CD4-positive, alpha-beta T cell (primary cell): ENCODE data around the gene NTHL1. TPM values are rescaled to one million over a fixed set of nuclear protein-coding genes. Genes with fewer than 3 reads are reported as not detected.

ENCODE experiments used
- ATAC-seq: fragments of 200-7000 bp; cut with Tn5 transposase; one replicate; pipeline ENCODE4 v1.10.0; 2022; ENCODE audit warnings: mild to moderate bottlenecking; ENCODE audit not compliant: poor library complexity
- CTCF ChIA-PET: fragments of 350-600 bp; sonication (Branson Sonifier 250); formaldehyde crosslinking; loops from one replicate; lab custom pipeline; 2021; ENCODE audit warnings: antibody characterized with exemption, inconsistent platforms; lab: Charles Lee
- POLR2A ChIA-PET: fragments of 350-600 bp; sonication (Branson Sonifier 250); formaldehyde crosslinking; loops from one replicate; lab custom pipeline; 2021; ENCODE audit warnings: antibody characterized with exemption, inconsistent platforms; lab: Charles Lee
- DNase-seq, 14 experiments: peaks; one replicate each; pipeline ENCODE4 v3.0.0-alpha.2; 2013 to 2020; ENCODE audit warnings: mixed read lengths in 2 of 14
- H3K27ac ChIP-seq, 2 donors: one replicate each; pipeline versions ENCODE4 v1.5.1 to v1.7.0; 2013; ENCODE audit warnings: low read length in 2 of 2, low read depth in 1 of 2, mild to moderate bottlenecking in 1 of 2
- H3K27me3 ChIP-seq, 2 experiments: 1 replicate in 1 of 2; 2 replicates in 1 of 2; pipeline versions ENCODE4 v1.6.1 to v1.7.0; 2013; ENCODE audit warnings: low read length in 2 of 2, control low read depth in 1 of 2, mild to moderate bottlenecking in 1 of 2, moderate library complexity in 1 of 2; ENCODE audit not compliant: insufficient read depth in 2 of 2, control insufficient read depth in 1 of 2
- H3K36me3 ChIP-seq: one replicate; pipeline ENCODE4 v1.6.1; 2013; ENCODE audit warnings: low read length, control low read depth; ENCODE audit not compliant: insufficient read depth
- H3K4me1 ChIP-seq: one replicate; pipeline ENCODE4 v1.6.1; 2013; ENCODE audit warnings: low read length, control low read depth; ENCODE audit not compliant: insufficient read depth
- H3K4me3 ChIP-seq: one replicate; pipeline ENCODE4 v1.5.1; 2013; ENCODE audit warnings: mild to moderate bottlenecking, low read length, moderate library complexity
- H3K9me3 ChIP-seq, 2 experiments: 1 replicate in 1 of 2; 2 replicates in 1 of 2; pipeline versions ENCODE4 v1.6.1 to v1.7.0; 2013; ENCODE audit warnings: low read length in 2 of 2, mild to moderate bottlenecking in 2 of 2, control low read depth in 1 of 2, moderate library complexity in 1 of 2; ENCODE audit not compliant: control insufficient read depth in 1 of 2, insufficient read depth in 1 of 2
- H3K27ac Mint-ChIP-seq: one replicate; pipeline ENCODE4 v1.8.0; 2020; ENCODE audit warnings: mixed read lengths
- H3K27me3 Mint-ChIP-seq: one replicate; pipeline ENCODE4 v1.8.0; 2021; ENCODE audit warnings: mixed read lengths
- H3K36me3 Mint-ChIP-seq: one replicate; pipeline ENCODE4 v1.8.0; 2021; ENCODE audit warnings: low read depth, mixed read lengths
- H3K4me1 Mint-ChIP-seq: one replicate; pipeline ENCODE4 v1.8.0; 2021; ENCODE audit warnings: low read depth, mixed read lengths
- H3K4me3 Mint-ChIP-seq: one replicate; pipeline ENCODE4 v1.8.0; 2020; ENCODE audit warnings: mild to moderate bottlenecking, mixed read lengths
- H3K9me3 Mint-ChIP-seq: one replicate; pipeline ENCODE4 v1.8.0; 2020; ENCODE audit warnings: mixed read lengths
- intact Hi-C, 2 experiments: fragments of 100-400 bp; cut with DNase I in 1 of 2; cut with micrococcal nuclease in 1 of 2; formaldehyde crosslinking; loops; one replicate each; pipeline versions ENCODE4 v1.15.1 to v1.9.0; 2023 to 2025; cut with DNase I, micrococcal nuclease
- total RNA-seq, 174 experiments: library from RNA in 2 of 174; stranded (reverse) in 2 of 174; gene quantifications; one replicate each; pipeline ENCODE4 v1.2.3 and lab custom pipeline; 2021 to 2026
- TF ChIP-seq, protein P1 (sequence below): fragments of 200-600 bp; IDR thresholded peaks from one replicate; pipeline ENCODE4 v1.8.0; 2022; ENCODE audit warnings: antibody characterized with exemption, mild to moderate bottlenecking

Gene NTHL1
- total RNA-seq, 2 experiments from 2014 or later, result 2.7 to 2.9 TPM

DNA sequence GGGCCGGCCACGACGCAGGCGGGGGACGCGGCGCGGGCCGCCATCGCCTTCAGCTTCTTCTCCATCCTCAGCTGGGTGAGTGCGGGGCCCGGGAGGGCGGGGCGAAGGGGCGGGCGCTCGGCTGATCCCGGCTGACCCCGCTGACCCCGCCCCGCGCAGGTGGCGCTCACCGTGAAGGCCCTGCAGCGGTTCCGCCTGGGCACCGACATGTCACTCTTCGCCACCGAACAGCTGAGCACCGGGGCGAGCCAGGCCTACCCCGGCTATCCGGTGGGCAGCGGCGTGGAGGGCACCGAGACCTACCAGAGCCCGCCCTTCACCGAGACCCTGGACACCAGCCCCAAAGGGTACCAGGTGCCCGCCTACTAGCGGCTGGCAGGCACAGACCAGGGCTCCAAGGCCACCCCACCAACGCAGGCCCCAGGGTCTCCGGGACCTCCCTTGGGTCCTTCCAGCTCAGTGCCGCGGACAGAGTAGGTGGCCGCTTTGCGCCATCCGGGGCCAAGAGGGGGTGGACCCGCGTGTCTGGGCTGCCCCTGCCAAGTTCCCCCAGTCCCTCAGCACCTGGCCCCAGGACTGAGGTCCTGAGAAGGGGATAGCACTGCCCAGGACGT lies 54.8 kb downstream of the NTHL1 start:
- Histone ChIP-seq H3K4me3 (no peak overlapping the region), H3K27ac (peak overlapping the region in 1 of 2 donors; percentile 21), H3K9me3 (peaks cover 0 to 18% of the 10 kb centered on the region in 2 experiments), H3K27me3 (peaks cover 13 to 15% of the 10 kb centered on the region in 2 experiments), H3K4me1 (peaks cover 26% of the 10 kb centered on the region), H3K36me3 (peaks cover 5% of the 10 kb centered on the region)
- intact Hi-C loops, result loop anchor here in 1 of 2 experiments (1.0 to 5.0 kb wide), 3 partner anchors 16 to 51 kb away; partner anchors contain the start of genes MSRB1 and ZNF598
- Mint-ChIP-seq H3K9me3 (no peaks in the 10 kb centered on the region), H3K27me3 (peaks cover 19% of the 10 kb centered on the region), H3K27ac (peak overlapping the region; percentile 78), H3K4me1 (peaks cover 26% of the 10 kb centered on the region), H3K4me3 (no peak overlapping the region), H3K36me3 (peaks cover 5% of the 10 kb centered on the region)
- POLR2A ChIA-PET, result interaction anchor here (1.0 to 5.1 kb wide), 6 partner anchors 9 to 162 kb away, joined by 3 to 55 read pairs (median 13); partner anchors contain the start of genes GFER, NOXO1, RPS2 and TBL3
- DNase-seq (no peak), ATAC-seq (no peak)
- TF ChIP-seq, protein P1, sequence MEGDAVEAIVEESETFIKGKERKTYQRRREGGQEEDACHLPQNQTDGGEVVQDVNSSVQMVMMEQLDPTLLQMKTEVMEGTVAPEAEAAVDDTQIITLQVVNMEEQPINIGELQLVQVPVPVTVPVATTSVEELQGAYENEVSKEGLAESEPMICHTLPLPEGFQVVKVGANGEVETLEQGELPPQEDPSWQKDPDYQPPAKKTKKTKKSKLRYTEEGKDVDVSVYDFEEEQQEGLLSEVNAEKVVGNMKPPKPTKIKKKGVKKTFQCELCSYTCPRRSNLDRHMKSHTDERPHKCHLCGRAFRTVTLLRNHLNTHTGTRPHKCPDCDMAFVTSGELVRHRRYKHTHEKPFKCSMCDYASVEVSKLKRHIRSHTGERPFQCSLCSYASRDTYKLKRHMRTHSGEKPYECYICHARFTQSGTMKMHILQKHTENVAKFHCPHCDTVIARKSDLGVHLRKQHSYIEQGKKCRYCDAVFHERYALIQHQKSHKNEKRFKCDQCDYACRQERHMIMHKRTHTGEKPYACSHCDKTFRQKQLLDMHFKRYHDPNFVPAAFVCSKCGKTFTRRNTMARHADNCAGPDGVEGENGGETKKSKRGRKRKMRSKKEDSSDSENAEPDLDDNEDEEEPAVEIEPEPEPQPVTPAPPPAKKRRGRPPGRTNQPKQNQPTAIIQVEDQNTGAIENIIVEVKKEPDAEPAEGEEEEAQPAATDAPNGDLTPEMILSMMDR, result no peak
- CTCF ChIA-PET, result interaction anchor here (1.0 to 3.2 kb wide), 3 partner anchors 11 to 148 kb away, joined by 6 to 17 read pairs (median 6); no protein-coding TSS in a partner anchor

DNA sequence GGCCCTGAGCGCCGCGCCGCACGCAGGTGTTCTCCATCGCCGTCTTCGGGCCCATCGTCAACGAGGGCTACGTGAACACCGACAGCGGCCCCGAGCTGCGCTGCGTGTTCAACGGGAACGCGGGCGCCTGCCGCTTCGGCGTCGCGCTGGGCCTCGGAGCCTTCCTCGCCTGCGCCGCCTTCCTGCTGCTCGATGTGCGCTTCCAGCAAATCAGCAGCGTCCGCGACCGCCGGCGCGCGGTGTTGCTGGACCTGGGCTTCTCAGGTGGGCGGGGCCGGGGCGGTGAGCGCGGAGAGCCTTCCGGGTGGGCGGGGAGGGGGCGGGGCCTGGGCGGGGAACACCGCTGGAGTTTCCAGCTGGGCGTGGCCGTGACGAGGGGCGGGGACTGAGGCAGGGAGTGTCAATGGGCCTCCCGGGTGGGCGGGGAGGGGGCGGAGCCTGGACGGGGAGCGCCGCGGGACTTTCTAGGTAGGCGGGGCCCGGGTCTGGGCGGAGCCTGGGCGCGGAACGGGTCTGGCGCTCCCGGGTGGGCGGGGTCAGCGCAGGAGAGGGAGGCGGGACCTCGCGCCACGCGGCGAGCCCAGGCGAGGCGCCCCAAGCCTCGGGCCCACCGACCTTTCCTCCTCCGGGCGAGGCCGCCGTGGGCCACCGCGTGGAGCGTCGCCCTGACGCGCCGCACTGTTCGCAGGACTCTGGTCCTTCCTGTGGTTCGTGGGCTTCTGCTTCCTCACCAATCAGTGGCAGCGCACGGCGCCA lies 55.5 kb downstream of the NTHL1 start:
- intact Hi-C loops, result loop anchor here in 1 of 2 experiments (1.0 to 5.0 kb wide), 3 partner anchors 17 to 50 kb away; partner anchors contain the start of genes MSRB1 and ZNF598
- peak overlapping the region; percentile 55 for H3K4me3 ChIP-seq

More for the DNA sequence above, 55.5 kb downstream of the NTHL1 start:
- Histone ChIP-seq H3K36me3 (peaks cover 3% of the 10 kb centered on the region), H3K27me3 (peaks cover 13 to 15% of the 10 kb centered on the region in 2 experiments), H3K9me3 (peaks cover 0 to 18% of the 10 kb centered on the region in 2 experiments), H3K27ac (peak overlapping the region in 1 of 2 donors; percentile 56), H3K4me1 (peaks cover 26% of the 10 kb centered on the region)
- Mint-ChIP-seq H3K9me3 (no peaks in the 10 kb centered on the region), H3K27me3 (peaks cover 20% of the 10 kb centered on the region), H3K4me3 (peak overlapping the region; percentile 65), H3K27ac (peak overlapping the region; percentile 79), H3K4me1 (peaks cover 26% of the 10 kb centered on the region), H3K36me3 (peaks cover under 1% of the 10 kb centered on the region)
- ATAC-seq, result peak; percentile 86
- ChIA-PET POLR2A (interaction anchor here (0.7 to 5.1 kb wide), 9 partner anchors 8 to 529 kb away, joined by 3 to 55 read pairs (median 5); partner anchors contain the start of genes AMDHD2, GFER, NOXO1 and NTHL1), CTCF (interaction anchor here (0.8 to 3.2 kb wide), 4 partner anchors 12 to 148 kb away, joined by 4 to 17 read pairs (median 6); no protein-coding TSS in a partner anchor)
- peak; percentile 95 to 100 (median 98) for DNase-seq
- TF ChIP-seq, protein P1, result no peak
